Lower leg skin (tissue), 4 donors: ENCODE data around the gene AMPD1. TPM values are rescaled to one million over a fixed set of nuclear protein-coding genes. Genes with fewer than 3 reads are reported as not detected.

Experiments
- DNase-seq, 2 donors: peaks; one replicate each; pipeline ENCODE4 v3.0.0-alpha.2; 2019; ENCODE audit warnings: low spot score in 2 of 2
- H3K4me3 ChIP-seq: fragments of 200-600 bp; sonication (generic); 2 replicates; pipeline ENCODE4 v1.5.1; 2017; ENCODE audit warnings: mild to moderate bottlenecking, low read depth; ENCODE audit not compliant: poor library complexity, severe bottlenecking
- POLR2A ChIP-seq, 2 donors: fragments of 450-650 bp; IDR thresholded peaks; one replicate each; pipeline ENCODE4 v1.6.1; 2016 to 2017; ENCODE audit warnings: antibody characterized with exemption in 2 of 2, mild to moderate bottlenecking in 1 of 2, moderate library complexity in 1 of 2
- WGBS, 2 donors: methylation state at CpG; one replicate each; pipeline ENCODE4 v1.1.5; 2018; 5-methylcytosine and 5-hydroxymethylcytosine counted together
- intact Hi-C: fragments of 100-400 bp; cut with DNase I; formaldehyde crosslinking; loops from one replicate; pipeline ENCODE4 v1.15.0; 2023; ENCODE audit warnings: low total_unique reads
- total RNA-seq, 4 donors: library from RNA; depleted of rRNA; stranded (reverse); fragments of >200 nt; gene quantifications; one replicate each; pipeline ENCODE4 v1.1.0, GENCODE V29; 2016
- TF ChIP-seq, protein P1 (sequence below), 3 donors: fragments of 450-650 bp; IDR thresholded peaks; one replicate each; pipeline ENCODE4 v1.5.1; 2016; ENCODE audit warnings: antibody characterized with exemption in 3 of 3, mild to moderate bottlenecking in 3 of 3, moderate library complexity in 2 of 3

Gene AMPD1
- not detected for total RNA-seq

DNA sequence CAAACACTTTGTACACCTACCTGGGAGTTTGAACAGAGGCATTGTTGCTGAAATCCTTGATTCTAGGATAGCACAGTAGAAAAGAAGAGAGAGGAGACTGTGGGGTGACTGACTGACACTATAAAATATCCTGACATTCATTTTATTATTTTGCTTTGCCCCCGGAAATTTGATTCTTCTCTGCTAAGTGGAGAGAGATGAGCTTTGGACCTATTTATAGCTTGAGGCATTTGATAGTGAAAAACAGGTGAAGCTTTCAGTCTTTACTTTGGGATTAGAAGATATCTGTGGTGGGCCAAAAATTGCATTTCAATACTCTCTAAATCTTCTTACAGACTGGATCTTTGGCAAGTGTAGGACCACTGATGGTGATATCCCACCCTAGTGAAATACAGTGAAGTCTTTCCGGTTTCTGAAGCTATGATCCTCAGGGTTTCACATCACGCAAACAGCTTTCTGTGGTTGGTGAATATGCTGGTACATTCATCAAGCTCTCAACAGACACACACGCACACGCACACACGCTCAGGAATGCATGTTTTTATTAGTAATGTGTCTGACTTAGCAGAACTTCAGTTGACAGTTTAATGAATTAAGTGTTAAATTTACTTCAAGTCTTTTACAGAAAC, at the start of gene AMPD1:
AMPD1 (minus strand) TSS at position 117 of the 629 bp plus-strand sequence; CDS start at position 42, 75 bp downstream.
- TF ChIP-seq POLR2A (IDR thresholded peaks at IDR 0.05) = no peak
- TF ChIP-seq, protein P1, sequence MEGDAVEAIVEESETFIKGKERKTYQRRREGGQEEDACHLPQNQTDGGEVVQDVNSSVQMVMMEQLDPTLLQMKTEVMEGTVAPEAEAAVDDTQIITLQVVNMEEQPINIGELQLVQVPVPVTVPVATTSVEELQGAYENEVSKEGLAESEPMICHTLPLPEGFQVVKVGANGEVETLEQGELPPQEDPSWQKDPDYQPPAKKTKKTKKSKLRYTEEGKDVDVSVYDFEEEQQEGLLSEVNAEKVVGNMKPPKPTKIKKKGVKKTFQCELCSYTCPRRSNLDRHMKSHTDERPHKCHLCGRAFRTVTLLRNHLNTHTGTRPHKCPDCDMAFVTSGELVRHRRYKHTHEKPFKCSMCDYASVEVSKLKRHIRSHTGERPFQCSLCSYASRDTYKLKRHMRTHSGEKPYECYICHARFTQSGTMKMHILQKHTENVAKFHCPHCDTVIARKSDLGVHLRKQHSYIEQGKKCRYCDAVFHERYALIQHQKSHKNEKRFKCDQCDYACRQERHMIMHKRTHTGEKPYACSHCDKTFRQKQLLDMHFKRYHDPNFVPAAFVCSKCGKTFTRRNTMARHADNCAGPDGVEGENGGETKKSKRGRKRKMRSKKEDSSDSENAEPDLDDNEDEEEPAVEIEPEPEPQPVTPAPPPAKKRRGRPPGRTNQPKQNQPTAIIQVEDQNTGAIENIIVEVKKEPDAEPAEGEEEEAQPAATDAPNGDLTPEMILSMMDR (IDR thresholded peaks at IDR 0.05) = no peak

DNA sequence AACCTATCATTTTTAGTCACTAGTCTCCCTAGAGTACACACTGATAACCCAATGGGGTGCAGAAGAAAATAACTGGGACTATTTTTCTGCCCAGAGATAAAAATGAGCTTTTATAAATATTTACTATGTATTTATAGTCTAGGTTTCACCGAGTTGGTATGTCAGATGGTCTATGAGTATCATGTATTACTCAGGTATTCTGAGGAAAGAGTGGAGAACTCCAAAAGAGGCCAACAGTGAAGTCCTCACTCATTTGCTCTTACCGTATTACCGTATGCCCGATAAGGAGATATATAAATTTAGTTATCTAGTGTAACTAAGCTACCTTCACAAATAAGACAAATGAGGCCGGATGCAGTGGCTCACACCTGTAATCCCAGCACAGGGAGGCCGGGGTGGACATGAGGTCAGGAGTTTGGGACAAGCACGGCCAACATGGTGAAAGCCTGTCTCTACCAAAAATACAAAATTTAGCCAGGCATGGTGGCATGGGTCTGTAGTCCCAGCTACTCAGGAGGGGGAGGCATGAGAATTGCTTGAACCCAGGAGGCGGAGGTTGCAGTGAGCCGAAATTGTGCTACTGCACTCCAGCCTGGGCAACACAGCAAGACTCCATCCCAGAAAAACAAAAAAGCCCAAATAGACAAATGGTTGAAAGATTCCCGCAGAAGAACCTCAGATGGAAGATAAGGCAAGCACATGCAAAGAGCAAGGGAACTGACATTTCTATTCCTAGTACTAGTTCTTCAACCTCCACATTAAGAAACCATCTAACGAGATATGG, 46.8 kb upstream of the AMPD1 start:
- DNase-seq = peak in 1 of 2 donors; percentile 42
- intact Hi-C loops = no loop called here
- no peak overlapping the region for H3K4me3 ChIP-seq
- no peak for TF ChIP-seq POLR2A (IDR thresholded peaks at IDR 0.05)
- TF ChIP-seq, protein P1 (IDR thresholded peaks at IDR 0.05) = no peak
- 94 to 96% methylated on average over 11 of the region's 11 CpGs for WGBS, 2 donors

More for the DNA sequence above, at the start of gene AMPD1:
- WGBS, 2 donors = 46 to 49% methylated on average over 6 of the region's 6 CpGs
- no peak for DNase-seq
- no peak within 1 kb of the TSS for H3K4me3 ChIP-seq
- intact Hi-C loops = no loop called here

DNA sequence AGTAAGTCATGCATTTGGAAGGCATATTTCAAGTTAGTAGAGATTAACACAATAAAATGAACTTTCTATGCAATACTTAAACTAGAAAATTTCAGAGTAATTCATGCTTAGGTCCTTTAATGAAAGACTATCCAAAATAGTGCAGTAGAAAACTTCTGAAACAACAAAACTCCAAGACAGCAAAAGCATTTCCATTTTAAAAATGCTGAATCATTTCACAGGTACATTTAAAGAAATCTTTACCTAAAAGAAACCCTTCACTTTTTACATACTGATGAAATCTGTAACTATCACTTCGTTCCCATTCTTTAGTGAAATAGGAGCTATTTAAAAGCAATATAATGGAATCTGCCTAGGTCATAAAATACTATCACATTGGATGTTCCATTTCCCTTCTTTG, 45.0 kb upstream of the AMPD1 start:
- TF ChIP-seq POLR2A (IDR thresholded peaks at IDR 0.05) = no peak
- TF ChIP-seq, protein P1 (IDR thresholded peaks at IDR 0.05) = no peak
- 93 to 100% methylated on average over 1 of the region's 1 CpG for WGBS, 2 donors
- no peak overlapping the region for H3K4me3 ChIP-seq
- intact Hi-C loops = no loop called here
- no peak for DNase-seq

DNA sequence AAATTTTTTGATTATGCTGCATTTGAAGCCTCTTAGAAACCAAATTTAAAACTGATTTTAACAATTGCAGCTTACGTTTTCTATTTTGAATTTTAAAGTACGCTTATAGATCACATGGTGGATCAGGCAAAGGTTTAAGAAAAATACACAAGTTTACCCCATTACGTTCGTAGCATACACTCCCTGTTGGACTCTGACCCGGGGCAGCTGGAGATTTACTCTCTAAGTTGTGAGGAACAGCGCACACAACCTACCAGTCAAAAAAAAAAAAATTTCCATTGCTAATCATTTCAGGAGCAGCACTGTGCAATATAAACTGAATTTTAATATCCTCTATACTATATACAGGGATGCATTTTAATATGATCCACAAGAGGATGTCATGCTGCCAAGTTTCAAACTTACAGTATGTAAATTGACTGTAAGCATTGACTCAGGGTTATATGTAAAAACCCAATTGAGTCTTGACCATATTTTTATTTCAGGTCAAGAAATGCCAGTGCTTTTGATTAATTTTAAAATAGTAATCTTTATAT, 42.0 kb upstream of the AMPD1 start:
- intact Hi-C loops = no loop called here
- DNase-seq = no peak
- 94% methylated on average over 6 of the region's 6 CpGs for WGBS, 2 donors
- H3K4me3 ChIP-seq = no peak overlapping the region
- TF ChIP-seq, protein P1 (IDR thresholded peaks at IDR 0.05) = no peak
- TF ChIP-seq POLR2A (IDR thresholded peaks at IDR 0.05) = no peak

DNA sequence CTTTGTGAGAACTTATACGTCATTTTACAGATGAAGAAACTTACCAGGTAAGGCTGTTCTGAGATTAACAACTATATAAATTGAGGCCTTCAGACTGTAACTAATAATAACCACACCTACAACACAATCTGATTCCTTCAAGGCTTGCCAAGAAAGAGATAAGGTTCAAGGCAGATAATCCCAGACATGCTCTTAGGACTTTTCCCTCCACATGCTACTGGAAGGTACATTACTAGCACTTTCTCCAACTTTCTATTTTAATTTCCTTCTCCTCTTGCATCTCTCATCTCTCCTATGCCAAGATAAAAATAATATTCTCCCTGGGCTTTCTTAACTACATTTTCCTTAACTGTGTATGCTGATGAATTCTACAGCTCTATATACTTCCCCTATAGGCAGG, 40.1 kb upstream of the AMPD1 start:
- intact Hi-C loops = no loop called here
- WGBS, 2 donors = 83 to 95% methylated on average over 1 of the region's 1 CpG
- H3K4me3 ChIP-seq = no peak overlapping the region
- TF ChIP-seq, protein P1 (IDR thresholded peaks at IDR 0.05) = no peak
- no peak for TF ChIP-seq POLR2A (IDR thresholded peaks at IDR 0.05)
- DNase-seq = no peak
